Stimulated activated CD4-positive, alpha-beta T cell treated with anti-CD3 and anti-CD28 coated beads, Interleukin-15, amount 100 ng/mL, for 48 hours (primary cell): ENCODE results near the gene CDK4.

Experiments
- DNase-seq, 2 donors: peaks; one replicate each; pipeline ENCODE4 v3.0.0-alpha.2; 2020; ENCODE audit warnings: low read depth in 2 of 2

CDK4 gene

DNA sequence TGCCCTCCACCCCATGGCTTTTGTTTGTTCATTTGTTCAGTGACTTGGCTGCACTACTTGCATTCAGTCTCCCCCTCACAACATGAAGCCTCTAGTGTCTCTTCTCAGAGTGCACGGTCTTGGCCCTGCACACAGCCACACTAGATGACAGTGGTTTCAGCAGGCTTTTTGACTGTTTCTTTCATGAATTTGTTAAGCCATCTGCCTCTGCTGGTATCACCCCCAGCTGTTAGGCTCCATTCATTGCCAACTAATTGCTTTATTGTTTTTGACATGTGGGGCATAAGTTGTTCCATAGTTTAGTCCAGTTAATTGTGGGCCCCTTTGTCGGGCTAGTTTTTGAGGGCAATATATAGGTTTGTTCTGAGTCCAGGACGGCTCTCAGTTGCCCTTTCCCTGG is 39.4 kb downstream of the CDK4 start:
- DNase-seq, result no peak

- DNase-seq, result no peak
Observed at GRCh38 chr12:57708296-57708695, 43.8 kb downstream of the CDK4 start.

GRCh38 chr12:57707250-57707649 is 44.9 kb downstream of the CDK4 start:
- DNase-seq, result no peak

DNA sequence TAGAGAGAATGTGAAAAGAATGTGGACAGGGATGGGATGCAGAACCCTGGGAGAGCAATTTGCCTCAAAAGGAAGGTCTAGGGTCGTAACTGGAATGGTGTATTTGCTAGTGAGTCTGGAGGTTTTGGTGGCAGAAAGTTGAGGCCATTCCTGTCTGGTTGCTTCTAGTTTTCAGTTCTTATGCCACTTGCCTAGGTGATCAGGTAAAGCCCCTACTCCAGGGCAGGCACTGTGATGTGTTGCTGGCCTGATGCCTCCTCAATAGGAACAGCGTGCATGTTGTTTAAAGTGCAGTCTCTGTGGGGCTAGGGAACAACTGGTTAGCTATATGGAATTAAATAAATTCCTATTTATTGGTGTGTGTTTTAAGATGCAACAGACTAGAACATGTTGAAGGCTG is 51.8 kb downstream of the CDK4 start:
- no peak for DNase-seq

- no peak for DNase-seq
Observed at GRCh38 chr12:57698414-57698813, 53.7 kb downstream of the CDK4 start.
